Right lobe of liver (tissue), 4 donors: ENCODE results near the gene PSMD3.

Source experiments
- POLR2A ChIP-seq: fragments of 450-650 bp; IDR thresholded peaks from one replicate; pipeline ENCODE4 v1.6.1; 2017; ENCODE audit warnings: antibody characterized with exemption, mild to moderate bottlenecking
- TF ChIP-seq, protein P1 (sequence below), 4 donors: fragments of 200-600 bp in 3 of 4; fragments of 450-650 bp in 1 of 4; IDR thresholded peaks; one replicate each; pipeline versions ENCODE4 v1.5.1 to v1.8.0; 2016 to 2022; ENCODE audit warnings: antibody characterized with exemption in 4 of 4, mild to moderate bottlenecking in 2 of 4
- donor health status: DM: no; HTN: no; CAD: no.
- donor health status: DM: no; HTN: no; CAD: no.
- donor health status: DM: no; HTN: yes; CAD: no.

DNA sequence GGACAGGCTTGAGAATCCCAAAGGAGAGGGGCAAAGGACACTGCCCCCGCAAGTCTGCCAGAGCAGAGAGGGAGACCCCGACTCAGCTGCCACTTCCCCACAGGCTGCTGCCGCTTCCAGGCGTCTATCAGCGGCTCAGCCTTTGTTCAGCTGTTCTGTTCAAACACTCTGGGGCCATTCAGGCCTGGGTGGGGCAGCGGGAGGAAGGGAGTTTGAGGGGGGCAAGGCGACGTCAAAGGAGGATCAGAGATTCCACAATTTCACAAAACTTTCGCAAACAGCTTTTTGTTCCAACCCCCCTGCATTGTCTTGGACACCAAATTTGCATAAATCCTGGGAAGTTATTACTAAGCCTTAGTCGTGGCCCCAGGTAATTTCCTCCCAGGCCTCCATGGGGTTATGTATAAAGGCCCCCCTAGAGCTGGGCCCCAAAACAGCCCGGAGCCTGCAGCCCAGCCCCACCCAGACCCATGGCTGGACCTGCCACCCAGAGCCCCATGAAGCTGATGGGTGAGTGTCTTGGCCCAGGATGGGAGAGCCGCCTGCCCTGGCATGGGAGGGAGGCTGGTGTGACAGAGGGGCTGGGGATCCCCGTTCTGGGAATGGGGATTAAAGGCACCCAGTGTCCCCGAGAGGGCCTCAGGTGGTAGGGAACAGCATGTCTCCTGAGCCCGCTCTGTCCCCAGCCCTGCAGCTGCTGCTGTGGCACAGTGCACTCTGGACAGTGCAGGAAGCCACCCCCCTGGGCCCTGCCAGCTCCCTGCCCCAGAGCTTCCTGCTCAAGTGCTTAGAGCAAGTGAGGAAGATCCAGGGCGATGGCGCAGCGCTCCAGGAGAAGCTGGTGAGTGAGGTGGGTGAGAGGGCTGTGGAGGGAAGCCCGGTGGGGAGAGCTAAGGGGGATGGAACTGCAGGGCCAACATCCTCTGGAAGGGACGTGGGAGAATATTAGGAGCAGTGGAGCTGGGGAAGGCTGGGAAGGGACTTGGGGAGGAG lies 34.7 kb downstream of the PSMD3 start, which contains the start of gene CSF3:
- no peak for TF ChIP-seq POLR2A
- TF ChIP-seq, protein P1, sequence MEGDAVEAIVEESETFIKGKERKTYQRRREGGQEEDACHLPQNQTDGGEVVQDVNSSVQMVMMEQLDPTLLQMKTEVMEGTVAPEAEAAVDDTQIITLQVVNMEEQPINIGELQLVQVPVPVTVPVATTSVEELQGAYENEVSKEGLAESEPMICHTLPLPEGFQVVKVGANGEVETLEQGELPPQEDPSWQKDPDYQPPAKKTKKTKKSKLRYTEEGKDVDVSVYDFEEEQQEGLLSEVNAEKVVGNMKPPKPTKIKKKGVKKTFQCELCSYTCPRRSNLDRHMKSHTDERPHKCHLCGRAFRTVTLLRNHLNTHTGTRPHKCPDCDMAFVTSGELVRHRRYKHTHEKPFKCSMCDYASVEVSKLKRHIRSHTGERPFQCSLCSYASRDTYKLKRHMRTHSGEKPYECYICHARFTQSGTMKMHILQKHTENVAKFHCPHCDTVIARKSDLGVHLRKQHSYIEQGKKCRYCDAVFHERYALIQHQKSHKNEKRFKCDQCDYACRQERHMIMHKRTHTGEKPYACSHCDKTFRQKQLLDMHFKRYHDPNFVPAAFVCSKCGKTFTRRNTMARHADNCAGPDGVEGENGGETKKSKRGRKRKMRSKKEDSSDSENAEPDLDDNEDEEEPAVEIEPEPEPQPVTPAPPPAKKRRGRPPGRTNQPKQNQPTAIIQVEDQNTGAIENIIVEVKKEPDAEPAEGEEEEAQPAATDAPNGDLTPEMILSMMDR (IDR thresholded peaks at IDR 0.05): no peak
